HPDE6-E6E7 (cell line): ENCODE data around the gene MARCHF11.

ENCODE experiments used
- DNase-seq: peaks from one replicate; pipeline ENCODE4 v3.0.0; 2011; ENCODE audit warnings: missing footprints; ENCODE audit errors: extremely low spot score

Gene MARCHF11

GRCh38 chr5:16179511-16179935 is at the start of gene MARCHF11:
MARCHF11 (minus strand) TSS chr5:16179791; CDS start chr5:16179575, 216 bp downstream.
- DNase-seq = no peak

- DNase-seq = no peak
Observed at GRCh38 chr5:16225927-16226326, 46.3 kb upstream of the MARCHF11 start.

GRCh38 chr5:16192311-16192710 is 12.7 kb upstream of the MARCHF11 start:
- no peak for DNase-seq

GRCh38 chr5:16180789-16181082 is 1.1 kb upstream of the MARCHF11 start:
- no peak for DNase-seq

- DNase-seq = no peak
Observed at GRCh38 chr5:16179936-16180788, 571 bp upstream of the MARCHF11 start.

- DNase-seq = peak; percentile 11
Observed at GRCh38 chr5:16178745-16179372, 732 bp downstream of the MARCHF11 start.

GRCh38 chr5:16169550-16169949 is 10.0 kb downstream of the MARCHF11 start:
- no peak for DNase-seq

- DNase-seq = peak; percentile 31
Observed at GRCh38 chr5:16160706-16161105, 18.9 kb downstream of the MARCHF11 start.

GRCh38 chr5:16159636-16160035 is 20.0 kb downstream of the MARCHF11 start:
- no peak for DNase-seq

- DNase-seq = no peak
Observed at GRCh38 chr5:16156152-16156551, 23.4 kb downstream of the MARCHF11 start.

- DNase-seq = no peak
Observed at GRCh38 chr5:16152601-16153568, 26.7 kb downstream of the MARCHF11 start.

- DNase-seq = no peak
Observed at GRCh38 chr5:16149621-16150020, 30.0 kb downstream of the MARCHF11 start.

- DNase-seq = no peak
Observed at GRCh38 chr5:16147179-16147900, 32.3 kb downstream of the MARCHF11 start.

GRCh38 chr5:16144416-16144815 is 35.2 kb downstream of the MARCHF11 start:
- DNase-seq = no peak

- no peak for DNase-seq
Observed at GRCh38 chr5:16143361-16144049, 36.1 kb downstream of the MARCHF11 start.

- no peak for DNase-seq
Observed at GRCh38 chr5:16140944-16141343, 38.6 kb downstream of the MARCHF11 start.

GRCh38 chr5:16140417-16140816 is 39.2 kb downstream of the MARCHF11 start:
- no peak for DNase-seq

- no peak for DNase-seq
Observed at GRCh38 chr5:16137177-16137576, 42.4 kb downstream of the MARCHF11 start.

- DNase-seq = no peak
Observed at GRCh38 chr5:16135506-16135905, 44.1 kb downstream of the MARCHF11 start.

GRCh38 chr5:16135003-16135402 is 44.6 kb downstream of the MARCHF11 start:
- DNase-seq = no peak

- no peak for DNase-seq
Observed at GRCh38 chr5:16134204-16134603, 45.4 kb downstream of the MARCHF11 start.
